BJ (cell line): ENCODE results near the gene CHRM2. TPM values are rescaled to one million over a fixed set of nuclear protein-coding genes. Genes with fewer than 3 reads are reported as not detected.

Experiments
- CTCF ChIA-PET: fragments of 350-600 bp; formaldehyde crosslinking; extraction: SDS; loops from one replicate; lab custom pipeline; 2021; ENCODE audit warnings: antibody characterized with exemption, inconsistent platforms; lab: Yijun Ruan, JAX
- POLR2A ChIA-PET: fragments of 300-600 bp; sonication (Branson Sonifier 250); formaldehyde crosslinking; extraction: SDS; loops from one replicate; lab custom pipeline; 2021; ENCODE audit warnings: antibody characterized with exemption; lab: Charles Lee
- DNase-seq: peaks from one replicate; pipeline ENCODE4 v3.0.0-alpha.2; 2011; ENCODE audit warnings: low read depth
- H3K27me3 ChIP-seq: 2 replicates; pipeline ENCODE4 v1.6.0; 2011; ENCODE audit warnings: low read length; ENCODE audit not compliant: control insufficient read depth, insufficient read depth
- H3K36me3 ChIP-seq: 2 replicates; pipeline ENCODE4 v1.5.1; 2011; ENCODE audit warnings: low read length; ENCODE audit not compliant: control insufficient read depth, insufficient read depth
- H3K4me3 ChIP-seq: 2 replicates; pipeline ENCODE4 v1.5.1; 2011; ENCODE audit warnings: low read depth, mild to moderate bottlenecking, control low read depth, low read length
- polyA plus RNA-seq: library from polyadenylated mRNA; depleted of rRNA; stranded (reverse); fragments of >200 nt; gene quantifications from 2 replicates; pipeline ENCODE4 v1.2.3, GENCODE V29; 2011
- TF ChIP-seq, protein P1 (sequence below): IDR thresholded peaks from 2 replicates; pipeline ENCODE4 v1.5.1; 2011; ENCODE audit warnings: low read depth, mild to moderate bottlenecking, control low read depth, inconsistent platforms, low read length, moderate library complexity; ENCODE audit not compliant: insufficient read depth

CHRM2 gene
- polyA plus RNA-seq, 1 experiment = 27.0 TPM

DNA sequence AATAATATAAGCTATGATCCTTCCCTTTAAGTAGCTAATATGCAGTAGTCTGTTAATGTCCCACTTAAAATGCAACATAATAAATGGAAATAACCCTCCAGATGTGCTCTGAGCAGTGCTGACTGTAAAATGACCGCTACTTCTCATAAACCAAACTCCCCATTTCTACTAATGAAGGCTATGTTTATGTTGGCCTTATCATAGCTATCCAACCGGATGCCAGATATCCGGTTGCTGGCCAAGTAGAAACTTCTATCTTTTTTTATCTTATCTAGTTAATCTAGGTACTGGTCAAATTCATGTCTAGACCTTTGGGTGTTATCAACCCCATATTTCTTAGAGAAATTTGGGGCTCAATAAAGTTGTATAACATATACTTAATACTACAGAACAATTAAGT, 56.6 kb downstream of the CHRM2 start:
- H3K4me3 ChIP-seq = no peak overlapping the region
- H3K27me3 ChIP-seq = no peaks in the 10 kb centered on the region
- TF ChIP-seq, protein P1, sequence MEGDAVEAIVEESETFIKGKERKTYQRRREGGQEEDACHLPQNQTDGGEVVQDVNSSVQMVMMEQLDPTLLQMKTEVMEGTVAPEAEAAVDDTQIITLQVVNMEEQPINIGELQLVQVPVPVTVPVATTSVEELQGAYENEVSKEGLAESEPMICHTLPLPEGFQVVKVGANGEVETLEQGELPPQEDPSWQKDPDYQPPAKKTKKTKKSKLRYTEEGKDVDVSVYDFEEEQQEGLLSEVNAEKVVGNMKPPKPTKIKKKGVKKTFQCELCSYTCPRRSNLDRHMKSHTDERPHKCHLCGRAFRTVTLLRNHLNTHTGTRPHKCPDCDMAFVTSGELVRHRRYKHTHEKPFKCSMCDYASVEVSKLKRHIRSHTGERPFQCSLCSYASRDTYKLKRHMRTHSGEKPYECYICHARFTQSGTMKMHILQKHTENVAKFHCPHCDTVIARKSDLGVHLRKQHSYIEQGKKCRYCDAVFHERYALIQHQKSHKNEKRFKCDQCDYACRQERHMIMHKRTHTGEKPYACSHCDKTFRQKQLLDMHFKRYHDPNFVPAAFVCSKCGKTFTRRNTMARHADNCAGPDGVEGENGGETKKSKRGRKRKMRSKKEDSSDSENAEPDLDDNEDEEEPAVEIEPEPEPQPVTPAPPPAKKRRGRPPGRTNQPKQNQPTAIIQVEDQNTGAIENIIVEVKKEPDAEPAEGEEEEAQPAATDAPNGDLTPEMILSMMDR = no peak
- CTCF ChIA-PET = interaction anchor here (0.6 to 1.5 kb wide), 4 partner anchors 8 to 667 kb away, joined by 3 to 4 read pairs (median 4); no protein-coding TSS in a partner anchor
- POLR2A ChIA-PET = interaction anchor here (0.6 kb wide), 1 partner anchor 22 kb away, joined by 3 read pairs; no protein-coding TSS in a partner anchor
- no peak for DNase-seq
- H3K36me3 ChIP-seq = no peaks in the 10 kb centered on the region

DNA sequence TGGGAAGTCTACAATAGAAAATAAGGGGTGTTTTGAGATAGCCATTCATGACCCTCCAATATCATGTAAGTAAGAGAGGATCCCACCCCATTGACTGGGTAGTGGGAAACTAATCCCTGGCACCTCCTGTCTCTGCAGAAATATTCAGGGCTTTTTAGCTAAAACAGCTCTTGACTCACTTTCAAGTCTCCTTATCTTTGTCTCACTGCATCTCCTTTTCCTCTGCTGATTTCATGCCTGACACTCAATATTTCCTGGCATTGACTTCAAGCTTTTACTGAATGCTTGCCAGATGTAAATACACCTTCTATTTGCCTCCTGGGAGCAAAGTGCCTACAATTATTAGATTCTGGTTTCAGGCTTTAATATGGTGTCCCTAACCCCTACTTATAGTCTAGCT, 57.1 kb downstream of the CHRM2 start:
- POLR2A ChIA-PET = no interaction called here
- no peak for DNase-seq
- CTCF ChIA-PET = interaction anchor here (0.5 to 1.5 kb wide), 4 partner anchors 17 to 666 kb away, joined by 3 to 4 read pairs (median 4); no protein-coding TSS in a partner anchor
- H3K4me3 ChIP-seq = no peak overlapping the region
- no peaks in the 10 kb centered on the region for H3K36me3 ChIP-seq
- H3K27me3 ChIP-seq = no peaks in the 10 kb centered on the region
- TF ChIP-seq, protein P1 = no peak

DNA sequence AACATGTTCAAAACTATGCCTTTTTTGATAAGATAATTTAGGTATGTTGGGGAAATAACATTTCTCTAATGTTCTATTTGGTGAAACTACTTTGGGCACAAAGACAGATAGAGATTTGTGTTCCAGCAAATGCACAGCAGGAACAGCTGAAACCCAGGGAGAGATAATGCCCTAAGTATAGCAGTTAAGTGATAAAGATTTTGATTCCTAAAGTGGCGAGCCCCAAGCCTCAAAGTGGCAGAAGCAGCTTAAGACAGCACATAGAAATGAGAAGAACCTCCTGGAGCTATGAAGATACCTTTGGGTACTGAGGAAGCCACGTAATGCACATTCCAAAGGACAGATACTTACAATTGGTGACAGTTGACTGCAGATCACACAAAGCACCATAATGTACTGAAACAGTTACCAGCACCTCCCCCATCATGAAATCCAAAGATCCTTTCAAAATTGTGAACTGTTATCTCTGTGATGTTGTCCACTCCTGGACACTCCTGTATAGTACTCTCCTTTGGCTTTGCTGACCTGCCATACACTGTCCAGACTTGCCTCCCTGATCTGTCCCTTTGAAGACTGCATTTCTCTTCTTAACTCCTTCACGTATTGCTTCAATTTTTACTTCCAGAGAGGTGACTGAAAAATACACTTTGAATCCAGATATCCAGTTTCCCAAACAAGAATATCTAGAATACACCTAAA, 62.9 kb downstream of the CHRM2 start:
- Histone ChIP-seq H3K36me3 (no peaks in the 10 kb centered on the region), H3K4me3 (no peak overlapping the region), H3K27me3 (no peaks in the 10 kb centered on the region)
- DNase-seq = no peak
- TF ChIP-seq, protein P1 = no peak
- ChIA-PET CTCF (interaction anchor here (0.6 kb wide), 2 partner anchors 13 to 730 kb away, joined by 3 read pairs; no protein-coding TSS in a partner anchor), POLR2A (no interaction called here)

DNA sequence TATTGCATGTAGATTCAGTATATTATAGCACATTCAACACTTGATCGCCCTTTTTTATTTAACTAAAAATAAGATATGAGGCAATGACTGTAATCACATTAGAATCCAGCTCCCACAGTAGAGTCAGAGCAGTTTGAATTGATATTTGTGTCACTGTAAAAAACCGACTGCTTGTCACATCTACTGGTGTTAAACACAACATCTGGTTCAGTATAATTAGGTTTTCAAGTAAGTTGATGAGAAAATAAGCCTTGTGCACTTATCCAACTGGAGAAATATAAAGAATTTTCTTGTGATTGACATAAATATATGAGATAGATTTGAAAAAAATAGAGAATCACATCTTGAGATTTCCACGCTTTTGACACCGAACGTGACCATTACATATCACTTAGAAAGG, 69.0 kb downstream of the CHRM2 start:
- no peaks in the 10 kb centered on the region for H3K36me3 ChIP-seq
- H3K4me3 ChIP-seq = no peak overlapping the region
- ChIA-PET POLR2A (no interaction called here), CTCF (no interaction called here)
- H3K27me3 ChIP-seq = no peaks in the 10 kb centered on the region
- DNase-seq = no peak
- TF ChIP-seq, protein P1 = no peak

DNA sequence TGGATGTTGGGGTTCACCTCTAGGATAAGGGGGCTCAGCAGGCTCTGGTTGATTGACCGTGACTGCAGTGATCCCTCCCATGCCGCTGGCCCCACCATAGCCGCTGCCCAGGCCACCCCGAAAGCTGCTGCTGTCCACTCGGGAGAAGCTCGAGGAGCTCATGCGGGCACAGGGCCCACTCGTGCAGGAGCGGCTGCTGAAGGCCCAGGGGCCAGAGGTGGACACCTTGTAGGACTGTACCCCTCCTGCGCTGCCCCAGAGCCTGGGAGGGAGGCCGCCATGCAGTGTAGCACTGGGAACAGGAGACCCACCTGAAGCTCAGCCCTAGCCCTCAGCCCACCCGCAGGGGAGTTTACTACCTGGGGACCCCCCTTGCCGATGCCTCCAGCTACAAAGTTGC, 70.0 kb downstream of the CHRM2 start:
- H3K36me3 ChIP-seq = no peaks in the 10 kb centered on the region
- H3K4me3 ChIP-seq = no peak overlapping the region
- H3K27me3 ChIP-seq = no peaks in the 10 kb centered on the region
- POLR2A ChIA-PET = no interaction called here
- TF ChIP-seq, protein P1 = no peak
- DNase-seq = no peak
- CTCF ChIA-PET = no interaction called here
